MM.1S (cell line): ENCODE measurements around the gene ENKD1.

Experiments
- DNase-seq: peaks from one replicate; pipeline ENCODE4 v3.0.0-alpha.2; 2015
- H2AFZ ChIP-seq: fragments of 300-600 bp; sonication (generic); 2 replicates; pipeline ENCODE4 v1.6.0; 2016; ENCODE audit warnings: antibody characterized with exemption, low read length
- H3F3A ChIP-seq: fragments of 300-600 bp; sonication (generic); 2 replicates; pipeline ENCODE4 v1.6.1; 2016; ENCODE audit warnings: mild to moderate bottlenecking, antibody characterized with exemption, low read length, moderate library complexity, mixed read lengths; ENCODE audit not compliant: insufficient read depth
- H3K27ac ChIP-seq: fragments of 300-600 bp; sonication (generic); 2 replicates; pipeline ENCODE4 v1.5.1; 2016; ENCODE audit warnings: mild to moderate bottlenecking, low read length
- H3K27me3 ChIP-seq: fragments of 300-600 bp; sonication (generic); replicated peaks from 2 replicates; pipeline ENCODE4 v1.6.0; 2016; ENCODE audit warnings: low read length; ENCODE audit not compliant: insufficient read depth
- H3K36me3 ChIP-seq: fragments of 300-600 bp; sonication (generic); replicated peaks from 2 replicates; pipeline ENCODE4 v1.6.1; 2016; ENCODE audit warnings: mild to moderate bottlenecking, low read length, mixed read lengths; ENCODE audit not compliant: insufficient read depth
- H3K4me1 ChIP-seq: fragments of 300-600 bp; sonication (generic); 2 replicates; pipeline ENCODE4 v1.6.1; 2016; ENCODE audit warnings: low read length, mixed read lengths
- H3K4me2 ChIP-seq: fragments of 300-600 bp; sonication (generic); 2 replicates; pipeline ENCODE4 v1.6.0; 2016; ENCODE audit warnings: low read depth, low read length
- H3K4me3 ChIP-seq: fragments of 300-600 bp; sonication (generic); 2 replicates; pipeline ENCODE4 v1.5.1; 2016; ENCODE audit warnings: low read length, mixed read lengths
- H3K79me2 ChIP-seq: fragments of 300-600 bp; sonication (generic); 2 replicates; pipeline ENCODE4 v1.6.1; 2016; ENCODE audit warnings: mixed run types, low read length, mixed read lengths
- H3K9ac ChIP-seq: fragments of 300-600 bp; sonication (generic); 2 replicates; pipeline ENCODE4 v1.6.1; 2016; ENCODE audit warnings: low read length, mixed read lengths
- H3K9me2 ChIP-seq: fragments of 300-600 bp; sonication (generic); replicated peaks from 2 replicates; pipeline ENCODE4 v1.6.1; 2016; ENCODE audit warnings: mild to moderate bottlenecking, low read length, mixed read lengths; ENCODE audit not compliant: insufficient read depth
- H3K9me3 ChIP-seq: fragments of 300-600 bp; sonication (generic); replicated peaks from 2 replicates; pipeline ENCODE4 v1.6.1; 2016; ENCODE audit warnings: mild to moderate bottlenecking, low read length, mixed read lengths; ENCODE audit not compliant: insufficient read depth
- H4K20me1 ChIP-seq: fragments of 300-600 bp; sonication (generic); 2 replicates; pipeline ENCODE4 v1.6.1; 2016; ENCODE audit warnings: mild to moderate bottlenecking, low read length, moderate library complexity, mixed read lengths; ENCODE audit not compliant: insufficient read depth
- CTCF ChIP-seq: fragments of 300-600 bp; sonication (generic); IDR thresholded peaks from 2 replicates; pipeline ENCODE4 v1.5.1; 2016; ENCODE audit warnings: antibody characterized with exemption, low read length, mixed read lengths
- EZH2 ChIP-seq: fragments of 300-600 bp; sonication (generic); optimal IDR thresholded peaks from 2 replicates; pipeline ENCODE3; 2017; ENCODE audit warnings: low read depth, mild to moderate bottlenecking, antibody characterized with exemption, low read length, mixed read lengths
- EZH2phosphoT487 ChIP-seq: fragments of 300-600 bp; sonication (generic); IDR thresholded peaks from 2 replicates; pipeline ENCODE4 v1.6.1; 2018; ENCODE audit warnings: antibody characterized with exemption, low read length

ENKD1 gene

GRCh38 chr16:67701420-67701819 is 34.9 kb upstream of the ENKD1 start:
- TF ChIP-seq EZH2phosphoT487 (no peak), CTCF (no peak), EZH2 (no peak)
- peaks cover 12% of the 10 kb centered on the region for H3K79me2 ChIP-seq
- DNase-seq: no peak

DNA sequence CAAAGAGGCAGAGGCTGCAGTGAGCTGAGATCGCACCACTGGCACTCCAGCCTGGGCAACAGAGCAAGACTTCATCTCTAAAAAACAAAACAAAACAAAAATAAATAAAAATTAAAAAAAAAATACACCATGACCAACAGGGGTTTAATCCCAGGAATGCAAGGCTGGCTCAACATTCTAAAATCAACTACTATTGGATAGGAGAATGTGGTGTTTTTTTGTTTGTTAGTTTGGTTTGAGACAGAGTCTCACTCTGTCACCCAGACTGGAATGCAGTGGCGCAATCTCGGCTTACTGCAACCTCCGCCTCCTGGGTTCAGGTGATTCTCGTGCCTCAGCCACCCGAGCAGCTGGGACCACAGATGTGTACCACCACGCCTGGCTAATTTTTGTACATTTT is 32.7 kb upstream of the ENKD1 start:
- Histone ChIP-seq H3K27ac (no peak overlapping the region), H3K9ac (no peak overlapping the region), H3K9me2 (no peaks in the 10 kb centered on the region), H3K4me3 (no peak overlapping the region), H2AFZ (no peak overlapping the region), H4K20me1 (no peaks in the 10 kb centered on the region), H3K79me2 (peaks cover under 1% of the 10 kb centered on the region), H3K4me2 (no peak overlapping the region), H3K27me3 (no peaks in the 10 kb centered on the region), H3F3A (no peaks in the 10 kb centered on the region), H3K9me3 (no peaks in the 10 kb centered on the region), H3K36me3 (no peaks in the 10 kb centered on the region), H3K4me1 (no peaks in the 10 kb centered on the region)
- no peak for DNase-seq
- TF ChIP-seq CTCF (no peak), EZH2phosphoT487 (no peak), EZH2 (no peak)

More at GRCh38 chr16:67701420-67701819, 34.9 kb upstream of the ENKD1 start:
- Histone ChIP-seq H2AFZ (no peak overlapping the region), H3K9me3 (no peaks in the 10 kb centered on the region), H3K9ac (no peak overlapping the region), H3K36me3 (no peaks in the 10 kb centered on the region; the same call in 1 of the 2 replicates), H3K27me3 (no peaks in the 10 kb centered on the region), H3K27ac (no peak overlapping the region), H3K4me3 (no peak overlapping the region), H3K4me2 (no peak overlapping the region), H4K20me1 (no peaks in the 10 kb centered on the region), H3K9me2 (no peaks in the 10 kb centered on the region), H3F3A (no peaks in the 10 kb centered on the region), H3K4me1 (no peaks in the 10 kb centered on the region)

DNA sequence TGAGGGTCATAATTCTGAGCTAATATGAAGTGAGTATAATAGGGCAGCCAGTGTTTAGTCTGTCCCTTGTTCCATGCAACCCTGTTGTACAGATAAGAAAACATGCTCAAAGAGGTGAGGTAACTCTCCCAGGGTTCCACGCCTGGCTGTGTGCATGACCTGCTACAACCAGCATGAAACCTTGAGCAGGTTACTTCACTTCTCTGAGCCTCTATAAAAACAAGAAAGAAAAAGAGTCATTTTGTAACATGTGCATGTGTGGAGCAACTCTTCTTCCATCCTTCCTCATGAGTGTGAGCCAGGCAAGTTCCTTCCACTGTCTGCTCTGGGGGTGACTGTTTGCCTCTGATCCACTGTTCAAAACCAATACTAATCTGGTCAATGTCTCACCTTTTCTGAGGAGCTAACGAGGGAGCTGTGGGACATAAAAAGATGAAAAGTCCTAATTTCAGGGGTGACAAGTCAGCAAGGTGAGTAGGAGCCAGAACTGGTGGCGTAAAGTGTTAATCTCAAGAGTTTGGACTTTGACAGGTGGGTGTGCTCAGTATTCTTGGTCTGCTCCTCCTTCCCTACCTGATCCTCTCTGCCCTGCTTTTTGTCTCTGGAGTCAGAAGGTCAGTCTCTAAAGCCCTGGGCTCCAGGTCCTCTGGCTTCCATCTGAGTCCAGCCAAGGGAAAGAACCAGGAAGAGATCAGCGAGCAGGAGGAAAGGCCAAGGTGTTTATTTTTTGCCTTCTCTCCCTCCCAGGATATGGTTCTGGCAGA is 31.1 kb upstream of the ENKD1 start:
- no peaks in the 10 kb centered on the region for H4K20me1 ChIP-seq
- no peaks in the 10 kb centered on the region for H3K9me2 ChIP-seq
- TF ChIP-seq CTCF: no peak
- H3K4me3 ChIP-seq: no peak overlapping the region
- H3K9me3 ChIP-seq: no peaks in the 10 kb centered on the region
- H3F3A ChIP-seq: no peaks in the 10 kb centered on the region
- H3K9ac ChIP-seq: no peak overlapping the region
- no peaks in the 10 kb centered on the region for H3K27me3 ChIP-seq
- H3K36me3 ChIP-seq: no peaks in the 10 kb centered on the region
- DNase-seq: no peak
- H2AFZ ChIP-seq: no peak overlapping the region
- peaks cover 3% of the 10 kb centered on the region; the same call in 1 of the 2 replicates for H3K79me2 ChIP-seq
- no peaks in the 10 kb centered on the region for H3K4me1 ChIP-seq
- H3K4me2 ChIP-seq: no peak overlapping the region
- H3K27ac ChIP-seq: no peak overlapping the region
